ENCODE results near the gene CSE1L. TPM values are rescaled to one million over a fixed set of nuclear protein-coding genes. Genes with fewer than 3 reads are reported as not detected.

CSE1L gene
- polyA plus RNA-seq, 1 donor from 2014 or later = 74.2 TPM

DNA sequence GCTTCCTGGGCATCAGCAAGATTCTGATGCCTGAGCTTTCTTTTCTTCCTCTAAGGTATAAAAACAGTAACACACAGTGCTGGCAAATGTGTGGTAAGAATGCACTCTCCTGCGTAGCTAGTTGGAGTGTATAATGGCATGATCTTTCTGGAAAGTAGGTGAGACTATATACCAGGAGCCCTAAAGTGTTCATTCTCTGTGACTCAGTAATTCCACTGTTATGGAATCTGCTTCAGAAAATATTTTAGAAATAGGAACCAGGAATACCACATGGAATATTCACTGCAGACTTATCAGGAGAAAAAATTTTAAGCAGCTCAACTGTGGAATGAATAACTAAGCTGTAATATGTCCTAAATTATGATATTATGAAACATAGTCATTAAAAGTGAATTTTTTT is 16.9 kb upstream of the CSE1L start:
- TF ChIP-seq MXI1 (conservative IDR thresholded peaks at IDR 0.05; ENCODE audit: poor library complexity, severe bottlenecking) (no peak), EZH2 (IDR thresholded peaks at IDR 0.05; ENCODE audit: borderline replicate concordance, insufficient read depth, low read length, poor library complexity, severe bottlenecking) (no peak), SMC3 (conservative IDR thresholded peaks at IDR 0.05; ENCODE audit: poor library complexity) (no peak), EP300 (conservative IDR thresholded peaks at IDR 0.05; ENCODE audit: poor library complexity, severe bottlenecking) (no peak), RAD21 (conservative IDR thresholded peaks at IDR 0.05) (no peak), TAF1 (IDR thresholded peaks at IDR 0.05; ENCODE audit: low read depth) (no peak), POLR2AphosphoS5 (IDR thresholded peaks at IDR 0.05) (no peak)
- TF ChIP-seq, protein P1, sequence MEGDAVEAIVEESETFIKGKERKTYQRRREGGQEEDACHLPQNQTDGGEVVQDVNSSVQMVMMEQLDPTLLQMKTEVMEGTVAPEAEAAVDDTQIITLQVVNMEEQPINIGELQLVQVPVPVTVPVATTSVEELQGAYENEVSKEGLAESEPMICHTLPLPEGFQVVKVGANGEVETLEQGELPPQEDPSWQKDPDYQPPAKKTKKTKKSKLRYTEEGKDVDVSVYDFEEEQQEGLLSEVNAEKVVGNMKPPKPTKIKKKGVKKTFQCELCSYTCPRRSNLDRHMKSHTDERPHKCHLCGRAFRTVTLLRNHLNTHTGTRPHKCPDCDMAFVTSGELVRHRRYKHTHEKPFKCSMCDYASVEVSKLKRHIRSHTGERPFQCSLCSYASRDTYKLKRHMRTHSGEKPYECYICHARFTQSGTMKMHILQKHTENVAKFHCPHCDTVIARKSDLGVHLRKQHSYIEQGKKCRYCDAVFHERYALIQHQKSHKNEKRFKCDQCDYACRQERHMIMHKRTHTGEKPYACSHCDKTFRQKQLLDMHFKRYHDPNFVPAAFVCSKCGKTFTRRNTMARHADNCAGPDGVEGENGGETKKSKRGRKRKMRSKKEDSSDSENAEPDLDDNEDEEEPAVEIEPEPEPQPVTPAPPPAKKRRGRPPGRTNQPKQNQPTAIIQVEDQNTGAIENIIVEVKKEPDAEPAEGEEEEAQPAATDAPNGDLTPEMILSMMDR (IDR thresholded peaks at IDR 0.05; ENCODE audit: poor library complexity, severe bottlenecking) = no peak
- TF ChIP-seq, protein P2, sequence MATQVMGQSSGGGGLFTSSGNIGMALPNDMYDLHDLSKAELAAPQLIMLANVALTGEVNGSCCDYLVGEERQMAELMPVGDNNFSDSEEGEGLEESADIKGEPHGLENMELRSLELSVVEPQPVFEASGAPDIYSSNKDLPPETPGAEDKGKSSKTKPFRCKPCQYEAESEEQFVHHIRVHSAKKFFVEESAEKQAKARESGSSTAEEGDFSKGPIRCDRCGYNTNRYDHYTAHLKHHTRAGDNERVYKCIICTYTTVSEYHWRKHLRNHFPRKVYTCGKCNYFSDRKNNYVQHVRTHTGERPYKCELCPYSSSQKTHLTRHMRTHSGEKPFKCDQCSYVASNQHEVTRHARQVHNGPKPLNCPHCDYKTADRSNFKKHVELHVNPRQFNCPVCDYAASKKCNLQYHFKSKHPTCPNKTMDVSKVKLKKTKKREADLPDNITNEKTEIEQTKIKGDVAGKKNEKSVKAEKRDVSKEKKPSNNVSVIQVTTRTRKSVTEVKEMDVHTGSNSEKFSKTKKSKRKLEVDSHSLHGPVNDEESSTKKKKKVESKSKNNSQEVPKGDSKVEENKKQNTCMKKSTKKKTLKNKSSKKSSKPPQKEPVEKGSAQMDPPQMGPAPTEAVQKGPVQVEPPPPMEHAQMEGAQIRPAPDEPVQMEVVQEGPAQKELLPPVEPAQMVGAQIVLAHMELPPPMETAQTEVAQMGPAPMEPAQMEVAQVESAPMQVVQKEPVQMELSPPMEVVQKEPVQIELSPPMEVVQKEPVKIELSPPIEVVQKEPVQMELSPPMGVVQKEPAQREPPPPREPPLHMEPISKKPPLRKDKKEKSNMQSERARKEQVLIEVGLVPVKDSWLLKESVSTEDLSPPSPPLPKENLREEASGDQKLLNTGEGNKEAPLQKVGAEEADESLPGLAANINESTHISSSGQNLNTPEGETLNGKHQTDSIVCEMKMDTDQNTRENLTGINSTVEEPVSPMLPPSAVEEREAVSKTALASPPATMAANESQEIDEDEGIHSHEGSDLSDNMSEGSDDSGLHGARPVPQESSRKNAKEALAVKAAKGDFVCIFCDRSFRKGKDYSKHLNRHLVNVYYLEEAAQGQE (IDR thresholded peaks at IDR 0.05; ENCODE audit: borderline replicate concordance) = no peak
- Histone ChIP-seq H3F3A (ENCODE audit: insufficient read depth, low read length, poor library complexity, severe bottlenecking) (no peaks in the 10 kb centered on the region), H3K27ac (ENCODE audit: low read length) (no peak overlapping the region), H3K79me2 (replicated peaks; ENCODE audit: insufficient read depth, low read length) (no peaks in the 10 kb centered on the region), H3K36me3 (ENCODE audit: insufficient read depth, low read length) (peaks cover 6% of the 10 kb centered on the region), H4K20me1 (ENCODE audit: insufficient read depth) (no peaks in the 10 kb centered on the region), H3K4me2 (ENCODE audit: low read length) (no peak overlapping the region), H3K9me2 (ENCODE audit: insufficient read depth, low read length) (no peaks in the 10 kb centered on the region), H3K9ac (ENCODE audit: low read length) (no peak overlapping the region), H3K9me3 (ENCODE audit: low read length) (no peaks in the 10 kb centered on the region), H3K4me3 (ENCODE audit: low read length) (no peak overlapping the region), H2AFZ (ENCODE audit: low read depth, low read length) (no peak overlapping the region), H3K27me3 (ENCODE audit: insufficient read depth, low read depth, low read length) (no peaks in the 10 kb centered on the region)

DNA sequence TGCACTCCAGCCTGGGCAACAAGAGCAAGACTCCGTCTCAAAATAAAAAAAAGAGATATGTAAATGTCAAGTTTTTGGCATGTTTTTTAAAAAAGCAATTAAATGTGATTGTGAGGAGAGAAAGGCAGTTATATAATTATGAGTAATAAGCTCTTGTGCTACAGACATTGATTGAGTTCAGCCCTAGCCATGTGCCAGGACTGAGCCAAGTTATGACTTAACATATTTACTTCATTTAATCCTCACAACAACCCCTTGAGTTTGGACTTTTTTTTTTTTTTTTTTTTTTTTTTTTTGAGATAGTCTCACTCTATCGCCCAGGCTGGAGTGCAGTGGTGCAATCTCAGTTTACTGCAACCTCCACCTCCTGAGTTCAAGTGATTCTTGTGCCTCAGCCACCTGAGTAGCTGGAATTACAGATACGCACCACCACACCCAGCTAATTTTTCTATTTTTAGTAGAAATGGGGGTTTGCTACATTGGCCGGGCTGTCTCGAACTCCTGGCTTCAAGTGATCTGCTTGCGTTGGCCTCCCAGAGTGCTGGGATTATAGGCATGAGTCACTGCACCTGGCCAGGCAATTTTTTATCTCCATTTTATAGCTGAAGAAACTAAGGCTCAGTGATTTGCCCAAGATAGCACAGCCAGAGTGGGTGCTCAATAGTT is 15.0 kb upstream of the CSE1L start:
- H3K27ac ChIP-seq (ENCODE audit: low read length) = no peak overlapping the region

More for the DNA sequence above, 15.0 kb upstream of the CSE1L start:
- TF ChIP-seq POLR2AphosphoS5 (IDR thresholded peaks at IDR 0.05) (no peak), SMC3 (conservative IDR thresholded peaks at IDR 0.05; ENCODE audit: poor library complexity) (no peak), EZH2 (IDR thresholded peaks at IDR 0.05; ENCODE audit: borderline replicate concordance, insufficient read depth, low read length, poor library complexity, severe bottlenecking) (no peak), RAD21 (conservative IDR thresholded peaks at IDR 0.05) (no peak), MXI1 (conservative IDR thresholded peaks at IDR 0.05; ENCODE audit: poor library complexity, severe bottlenecking) (no peak)
- no peaks in the 10 kb centered on the region for H3K79me2 ChIP-seq (replicated peaks; ENCODE audit: insufficient read depth, low read length)
- no peak overlapping the region for H3K9ac ChIP-seq (ENCODE audit: low read length)
- H3F3A ChIP-seq (ENCODE audit: insufficient read depth, low read length, poor library complexity, severe bottlenecking) = no peaks in the 10 kb centered on the region
- no peak overlapping the region for H2AFZ ChIP-seq (ENCODE audit: low read depth, low read length)
- no peaks in the 10 kb centered on the region for H4K20me1 ChIP-seq (ENCODE audit: insufficient read depth)
- H3K27me3 ChIP-seq (ENCODE audit: insufficient read depth, low read depth, low read length) = no peaks in the 10 kb centered on the region
- H3K4me2 ChIP-seq (ENCODE audit: low read length) = no peak overlapping the region
- no peak overlapping the region for H3K4me3 ChIP-seq (ENCODE audit: low read length)
- H3K36me3 ChIP-seq (ENCODE audit: insufficient read depth, low read length) = no peaks in the 10 kb centered on the region
- no peaks in the 10 kb centered on the region for H3K9me3 ChIP-seq (ENCODE audit: low read length)
- no peaks in the 10 kb centered on the region for H3K9me2 ChIP-seq (ENCODE audit: insufficient read depth, low read length)
